Measurements from ENCODE around the gene RNF181.

GRCh38 chr2:85577063-85577385 is 18.5 kb upstream of the RNF181 start:
- TF ChIP-seq POLR2A (IDR thresholded peaks at IDR 0.05; ENCODE audit: low read depth, low read length) (no peak), TAF1 (IDR thresholded peaks at IDR 0.05; ENCODE audit: low read depth, low read length) (no peak), POLR2AphosphoS5 (IDR thresholded peaks at IDR 0.05; ENCODE audit: low read depth, low read length) (no peak)

All from GM12891 (cell line).